PC-3 (cell line): Measurements from ENCODE around the gene CLOCK.

Source experiments
- CTCF ChIP-seq: fragments of 300-600 bp; sonication (generic); conservative IDR thresholded peaks from 2 replicates; pipeline ENCODE4 v1.5.1; 2017; ENCODE audit warnings: antibody characterized with exemption, low read depth, mild to moderate bottlenecking, low read length
- EZH2phosphoT487 ChIP-seq: fragments of 300-600 bp; sonication (generic); IDR thresholded peaks from 2 replicates; pipeline ENCODE4 v1.6.1; 2018; ENCODE audit warnings: mild to moderate bottlenecking, antibody characterized with exemption, low read length, borderline replicate concordance

- no peak for TF ChIP-seq EZH2phosphoT487
- no peak for TF ChIP-seq CTCF
Observed at GRCh38 chr4:55475394-55476243, 71.1 kb downstream of the CLOCK start.
